HG03565 (cell line): Measurements from ENCODE around the gene ZNF432.
A peak's percentile ranks its signal among the peaks of the same experiment; 100 is the strongest.

Experiments used
- ATAC-seq: cut with Tn5 transposase; IDR thresholded peaks from one replicate; pipeline ENCODE4 v1.9.1; 2021; ENCODE audit warnings: mild to moderate bottlenecking, moderate library complexity; ENCODE audit not compliant: unreplicated experiment

ZNF432 gene

GRCh38 chr19:52010674-52011073 lies 38.0 kb downstream of the ZNF432 start:
- no peak for ATAC-seq

- ATAC-seq, result peak; percentile 64
Measured at GRCh38 chr19:52007806-52008557, 40.7 kb downstream of the ZNF432 start, which contains the start of gene ZNF615. TSS of gene ZNF615 (minus strand) at chr19:52008211. CDS start at chr19:52003711, 4,500 bp downstream.

DNA sequence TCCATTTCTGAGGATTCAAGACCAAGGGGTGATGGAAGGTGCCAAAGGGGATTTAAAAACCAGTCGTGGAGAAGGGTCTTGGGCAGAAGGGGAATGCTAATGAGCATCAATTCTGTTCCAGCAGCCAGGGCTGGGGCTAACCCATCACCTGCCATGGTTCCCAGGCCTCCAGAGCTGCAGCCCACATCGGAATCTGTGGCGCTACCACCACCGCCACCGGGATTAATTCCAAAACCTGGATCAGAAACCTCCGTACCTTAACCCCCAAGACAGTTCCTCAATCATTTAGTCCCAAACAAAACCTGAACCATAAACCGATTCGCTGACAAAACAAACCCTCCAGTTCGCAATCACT lies 41.2 kb downstream of the ZNF432 start:
- ATAC-seq, result no peak

- ATAC-seq, result no peak
Measured at GRCh38 chr19:51994048-51994644, 54.5 kb downstream of the ZNF432 start.

- no peak for ATAC-seq
Measured at GRCh38 chr19:51993422-51993821, 55.2 kb downstream of the ZNF432 start.

DNA sequence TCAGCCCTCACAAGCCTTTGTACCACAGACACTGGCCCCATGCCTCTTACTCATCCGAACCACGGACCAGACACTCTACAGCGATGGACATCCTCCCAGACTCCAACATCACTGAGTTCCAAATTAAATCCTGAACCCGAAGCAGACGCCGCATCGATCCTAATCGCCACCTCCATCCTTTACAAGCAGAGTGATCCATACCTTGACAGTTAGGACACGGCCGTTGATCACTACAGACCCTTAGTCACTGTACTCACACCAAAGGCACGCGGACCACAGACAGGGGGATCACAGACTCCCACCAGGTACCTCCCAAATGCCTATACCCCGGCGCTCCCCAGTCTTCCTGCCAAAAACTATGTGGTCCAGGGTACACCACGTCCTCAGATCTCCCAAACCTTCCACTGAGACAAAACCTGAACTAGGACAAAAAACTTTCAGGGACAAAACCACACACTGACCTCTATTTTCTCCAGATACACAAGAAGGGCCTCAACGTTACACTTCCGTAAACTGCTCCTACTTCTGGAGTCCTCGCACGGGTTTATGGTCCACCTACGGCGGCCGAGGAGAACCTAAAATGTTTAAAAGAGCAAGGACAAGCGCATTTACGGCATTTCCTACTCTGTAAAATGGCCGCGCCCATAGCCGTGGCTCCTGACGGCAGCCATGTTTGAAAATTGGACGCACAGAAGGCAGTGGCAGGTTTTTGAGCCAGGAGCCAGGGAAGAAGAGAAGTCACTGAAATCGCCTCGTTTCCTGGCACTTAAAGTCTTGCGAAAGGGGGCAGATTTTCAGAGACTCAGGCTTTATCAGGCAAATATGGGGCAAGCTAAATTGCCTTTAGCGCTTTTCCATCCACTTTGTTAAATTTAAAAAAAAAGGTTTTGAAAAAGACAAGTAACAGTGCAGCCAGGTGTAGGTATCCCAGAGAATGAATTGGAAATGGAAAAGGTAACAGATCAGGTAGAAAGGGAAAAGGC lies 62.0 kb downstream of the ZNF432 start, which contains the start of gene ZNF350:
ZNF350 (minus strand) TSS at position 532 of the 983 bp plus-strand sequence. CDS start 12,480 bp downstream, outside the sequence.
- ATAC-seq, result peak; percentile 63

GRCh38 chr19:51983361-51983760 lies 65.3 kb downstream of the ZNF432 start:
- ATAC-seq, result no peak
